ENCODE measurements around the gene TMC2. TPM values are rescaled to one million over a fixed set of nuclear protein-coding genes. Genes with fewer than 3 reads are reported as not detected.

TMC2 gene
- total RNA-seq, 1 donor from 2014 or later: not detected

- H3K4me1 Mint-ChIP-seq: no peaks in the 10 kb centered on the region
- no peak for TF ChIP-seq CTCF (conservative IDR thresholded peaks at IDR 0.05)
- H3K36me3 Mint-ChIP-seq (ENCODE audit: low read depth): no peaks in the 10 kb centered on the region
- peaks cover 69% of the 10 kb centered on the region for H3K27me3 Mint-ChIP-seq (ENCODE audit: low read depth)
- H3K27ac Mint-ChIP-seq (ENCODE audit: unreplicated experiment): no peak overlapping the region
- no peaks in the 10 kb centered on the region for H3K9me3 Mint-ChIP-seq
- no peak overlapping the region for H3K4me3 Mint-ChIP-seq
- no peak for DNase-seq (ENCODE audit: low read depth, low spot score)
Observed at GRCh38 chr20:2633381-2633780, 97.0 kb downstream of the TMC2 start.

GRCh38 chr20:2637246-2637645, 100.9 kb downstream of the TMC2 start:
- no peak for DNase-seq (ENCODE audit: low read depth, low spot score)
- TF ChIP-seq CTCF (conservative IDR thresholded peaks at IDR 0.05): no peak
- Mint-ChIP-seq H3K27ac (ENCODE audit: unreplicated experiment) (no peak overlapping the region), H3K4me3 (no peak overlapping the region), H3K9me3 (no peaks in the 10 kb centered on the region), H3K27me3 (ENCODE audit: low read depth) (peaks cover 44% of the 10 kb centered on the region), H3K36me3 (ENCODE audit: low read depth) (no peaks in the 10 kb centered on the region), H3K4me1 (no peaks in the 10 kb centered on the region)

GRCh38 chr20:2640260-2640659, 103.9 kb downstream of the TMC2 start:
- H3K27me3 Mint-ChIP-seq (ENCODE audit: low read depth): peaks cover 16% of the 10 kb centered on the region
- no peak overlapping the region for H3K4me3 Mint-ChIP-seq
- no peak for TF ChIP-seq CTCF (conservative IDR thresholded peaks at IDR 0.05)
- H3K27ac Mint-ChIP-seq (ENCODE audit: unreplicated experiment): no peak overlapping the region
- H3K9me3 Mint-ChIP-seq: no peaks in the 10 kb centered on the region
- H3K4me1 Mint-ChIP-seq: no peaks in the 10 kb centered on the region
- H3K36me3 Mint-ChIP-seq (ENCODE audit: low read depth): no peaks in the 10 kb centered on the region
- DNase-seq (ENCODE audit: low read depth, low spot score): no peak

GRCh38 chr20:2640899-2641298, 104.5 kb downstream of the TMC2 start:
- peaks cover 10% of the 10 kb centered on the region for H3K27me3 Mint-ChIP-seq (ENCODE audit: low read depth)
- no peak overlapping the region for H3K4me3 Mint-ChIP-seq
- no peak overlapping the region for H3K27ac Mint-ChIP-seq (ENCODE audit: unreplicated experiment)
- no peak for DNase-seq (ENCODE audit: low read depth, low spot score)
- no peaks in the 10 kb centered on the region for H3K9me3 Mint-ChIP-seq
- TF ChIP-seq CTCF (conservative IDR thresholded peaks at IDR 0.05): no peak
- no peaks in the 10 kb centered on the region for H3K36me3 Mint-ChIP-seq (ENCODE audit: low read depth)
- H3K4me1 Mint-ChIP-seq: no peaks in the 10 kb centered on the region

GRCh38 chr20:2643708-2644107, 107.3 kb downstream of the TMC2 start:
- H3K9me3 Mint-ChIP-seq: no peaks in the 10 kb centered on the region
- H3K36me3 Mint-ChIP-seq (ENCODE audit: low read depth): no peaks in the 10 kb centered on the region
- no peak overlapping the region for H3K4me3 Mint-ChIP-seq
- TF ChIP-seq CTCF (conservative IDR thresholded peaks at IDR 0.05): no peak
- H3K27me3 Mint-ChIP-seq (ENCODE audit: low read depth): no peaks in the 10 kb centered on the region
- no peak overlapping the region for H3K27ac Mint-ChIP-seq (ENCODE audit: unreplicated experiment)
- H3K4me1 Mint-ChIP-seq: no peaks in the 10 kb centered on the region
- no peak for DNase-seq (ENCODE audit: low read depth, low spot score)

Measured in neural crest cell (in vitro differentiated cells).